Measurements from ENCODE around the gene NUDCD2.

The NUDCD2 gene

DNA sequence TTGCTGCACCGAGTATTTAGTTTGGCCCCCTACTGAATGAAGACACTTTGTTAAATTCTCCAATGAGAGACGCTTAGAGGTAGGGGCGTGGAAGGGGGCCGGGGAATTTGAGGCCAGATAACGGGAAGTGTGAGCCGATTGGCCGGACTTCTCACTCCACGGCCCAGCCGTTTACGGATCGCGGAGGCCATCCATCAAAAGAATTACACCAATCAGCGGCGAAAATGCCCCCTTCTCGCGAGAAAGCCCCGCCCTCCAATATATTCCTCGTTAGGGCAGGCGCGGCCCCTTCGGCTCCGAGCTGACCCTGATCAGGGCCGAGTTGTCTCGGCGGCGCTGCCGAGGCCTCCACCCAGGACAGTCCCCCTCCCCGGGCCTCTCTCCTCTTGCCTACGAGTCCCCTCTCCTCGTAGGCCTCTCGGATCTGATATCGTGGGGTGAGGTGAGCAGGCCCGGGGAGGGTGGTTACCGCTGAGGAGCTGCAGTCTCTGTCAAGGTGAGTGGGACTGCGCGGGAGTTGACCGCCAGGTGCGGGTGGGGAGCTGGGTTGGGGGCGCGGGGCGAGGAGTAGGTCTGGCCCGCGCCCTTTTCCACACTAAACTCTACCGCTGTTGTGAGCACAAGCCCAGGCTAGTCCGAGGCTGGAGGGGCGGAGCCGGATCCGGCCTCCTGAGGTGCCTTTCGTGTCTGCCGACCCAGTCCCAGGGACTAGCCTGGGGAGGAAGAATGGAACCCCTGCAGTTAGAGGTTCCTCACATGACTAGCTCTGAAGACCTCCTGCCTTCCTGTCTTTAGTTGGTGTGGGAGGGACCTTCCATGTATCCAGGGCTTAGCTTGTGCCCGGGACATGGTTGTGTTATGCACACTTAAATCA is 22.4 kb downstream of the NUDCD2 start, which contains the start of gene CCNG1:
Gene CCNG1, plus strand, starts transcription at position 287 of the 874 bp plus-strand sequence. CDS start 1,662 bp downstream, outside the sequence.
- TF ChIP-seq, protein P1, sequence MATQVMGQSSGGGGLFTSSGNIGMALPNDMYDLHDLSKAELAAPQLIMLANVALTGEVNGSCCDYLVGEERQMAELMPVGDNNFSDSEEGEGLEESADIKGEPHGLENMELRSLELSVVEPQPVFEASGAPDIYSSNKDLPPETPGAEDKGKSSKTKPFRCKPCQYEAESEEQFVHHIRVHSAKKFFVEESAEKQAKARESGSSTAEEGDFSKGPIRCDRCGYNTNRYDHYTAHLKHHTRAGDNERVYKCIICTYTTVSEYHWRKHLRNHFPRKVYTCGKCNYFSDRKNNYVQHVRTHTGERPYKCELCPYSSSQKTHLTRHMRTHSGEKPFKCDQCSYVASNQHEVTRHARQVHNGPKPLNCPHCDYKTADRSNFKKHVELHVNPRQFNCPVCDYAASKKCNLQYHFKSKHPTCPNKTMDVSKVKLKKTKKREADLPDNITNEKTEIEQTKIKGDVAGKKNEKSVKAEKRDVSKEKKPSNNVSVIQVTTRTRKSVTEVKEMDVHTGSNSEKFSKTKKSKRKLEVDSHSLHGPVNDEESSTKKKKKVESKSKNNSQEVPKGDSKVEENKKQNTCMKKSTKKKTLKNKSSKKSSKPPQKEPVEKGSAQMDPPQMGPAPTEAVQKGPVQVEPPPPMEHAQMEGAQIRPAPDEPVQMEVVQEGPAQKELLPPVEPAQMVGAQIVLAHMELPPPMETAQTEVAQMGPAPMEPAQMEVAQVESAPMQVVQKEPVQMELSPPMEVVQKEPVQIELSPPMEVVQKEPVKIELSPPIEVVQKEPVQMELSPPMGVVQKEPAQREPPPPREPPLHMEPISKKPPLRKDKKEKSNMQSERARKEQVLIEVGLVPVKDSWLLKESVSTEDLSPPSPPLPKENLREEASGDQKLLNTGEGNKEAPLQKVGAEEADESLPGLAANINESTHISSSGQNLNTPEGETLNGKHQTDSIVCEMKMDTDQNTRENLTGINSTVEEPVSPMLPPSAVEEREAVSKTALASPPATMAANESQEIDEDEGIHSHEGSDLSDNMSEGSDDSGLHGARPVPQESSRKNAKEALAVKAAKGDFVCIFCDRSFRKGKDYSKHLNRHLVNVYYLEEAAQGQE (IDR thresholded peaks at IDR 0.05; ENCODE audit: low read depth) = no peak
- TF ChIP-seq TEAD4 (IDR thresholded peaks at IDR 0.05) = no peak
- no peak; the same call in 1 of the 2 replicates for TF ChIP-seq EGR1 (IDR thresholded peaks at IDR 0.05)
- TF ChIP-seq FOXM1 (IDR thresholded peaks at IDR 0.05; ENCODE audit: borderline replicate concordance, low read depth) = peak; percentile 16; the same call in 1 of the 2 replicates
- no peak for TF ChIP-seq CREB1 (IDR thresholded peaks at IDR 0.05; ENCODE audit: low read depth)
- peak; percentile 91 for TF ChIP-seq TAF1 (IDR thresholded peaks at IDR 0.05; ENCODE audit: low read depth)
- peak; percentile 30; the same call in 1 of the 2 replicates for TF ChIP-seq NFIC (IDR thresholded peaks at IDR 0.05)
- TF ChIP-seq TCF12 (IDR thresholded peaks at IDR 0.05; ENCODE audit: low read depth) = peak; percentile 63
- TF ChIP-seq, protein P2, sequence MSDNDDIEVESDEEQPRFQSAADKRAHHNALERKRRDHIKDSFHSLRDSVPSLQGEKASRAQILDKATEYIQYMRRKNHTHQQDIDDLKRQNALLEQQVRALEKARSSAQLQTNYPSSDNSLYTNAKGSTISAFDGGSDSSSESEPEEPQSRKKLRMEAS (IDR thresholded peaks at IDR 0.05) = peak; percentile 33
- TF ChIP-seq RAD21 (IDR thresholded peaks at IDR 0.05; ENCODE audit: low read depth) = no peak
- no peak; the same call in 1 of the 2 replicates for TF ChIP-seq ZBTB7A (IDR thresholded peaks at IDR 0.05; ENCODE audit: low read depth)
- TF ChIP-seq, protein P3, sequence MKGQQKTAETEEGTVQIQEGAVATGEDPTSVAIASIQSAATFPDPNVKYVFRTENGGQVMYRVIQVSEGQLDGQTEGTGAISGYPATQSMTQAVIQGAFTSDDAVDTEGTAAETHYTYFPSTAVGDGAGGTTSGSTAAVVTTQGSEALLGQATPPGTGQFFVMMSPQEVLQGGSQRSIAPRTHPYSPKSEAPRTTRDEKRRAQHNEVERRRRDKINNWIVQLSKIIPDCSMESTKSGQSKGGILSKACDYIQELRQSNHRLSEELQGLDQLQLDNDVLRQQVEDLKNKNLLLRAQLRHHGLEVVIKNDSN (IDR thresholded peaks at IDR 0.05) = peak; percentile 82
- peak; percentile 75 for TF ChIP-seq EP300 (IDR thresholded peaks at IDR 0.05; ENCODE audit: borderline replicate concordance)
- TF ChIP-seq YY1 (IDR thresholded peaks at IDR 0.05; ENCODE audit: low read depth) = no peak
- TF ChIP-seq CEBPB (IDR thresholded peaks at IDR 0.05) = no peak

DNA sequence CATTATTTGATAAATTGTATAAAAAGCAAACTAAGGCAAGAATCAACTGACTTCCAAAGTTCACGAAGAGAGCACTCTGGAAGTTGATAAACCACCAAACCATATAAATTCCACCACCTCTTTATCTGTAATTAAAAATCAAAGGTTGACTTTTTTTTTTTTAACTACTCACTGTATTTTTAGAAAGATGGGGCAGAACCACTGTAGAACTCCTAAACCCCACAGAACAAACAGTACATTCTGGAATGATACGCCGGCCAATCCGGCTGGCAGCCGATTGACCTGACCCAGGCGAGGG is 22.9 kb downstream of the NUDCD2 start:
- TF ChIP-seq, protein P1 (IDR thresholded peaks at IDR 0.05; ENCODE audit: low read depth) = no peak
- TF ChIP-seq TEAD4 (IDR thresholded peaks at IDR 0.05) (no peak), TAF1 (IDR thresholded peaks at IDR 0.05; ENCODE audit: low read depth) (no peak), EP300 (IDR thresholded peaks at IDR 0.05; ENCODE audit: borderline replicate concordance) (no peak), TCF12 (IDR thresholded peaks at IDR 0.05; ENCODE audit: low read depth) (no peak), EGR1 (IDR thresholded peaks at IDR 0.05) (no peak), YY1 (IDR thresholded peaks at IDR 0.05; ENCODE audit: low read depth) (no peak)
- TF ChIP-seq, protein P3 (IDR thresholded peaks at IDR 0.05) = no peak

DNA sequence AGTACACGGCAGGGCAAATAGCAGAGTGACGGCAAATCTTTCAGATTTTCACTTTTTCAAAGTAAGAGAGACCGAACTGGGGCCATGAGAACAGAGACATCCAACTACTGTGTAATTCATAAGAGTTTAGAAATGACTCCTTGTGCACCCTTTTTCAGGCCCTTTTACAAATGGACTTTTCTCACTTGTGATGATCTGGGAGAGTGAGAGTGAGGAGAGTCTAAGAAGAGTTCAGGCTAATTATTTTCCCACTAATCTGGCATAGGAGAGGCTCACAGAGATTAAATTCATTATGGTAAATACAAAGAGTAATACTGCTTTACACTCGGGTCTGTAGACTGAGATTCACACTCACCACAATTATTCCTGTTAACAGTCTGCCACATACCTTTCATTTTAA is 23.4 kb downstream of the NUDCD2 start:
- TF ChIP-seq RAD21 (IDR thresholded peaks at IDR 0.05; ENCODE audit: low read depth) (no peak), TCF12 (IDR thresholded peaks at IDR 0.05; ENCODE audit: low read depth) (no peak), FOXM1 (IDR thresholded peaks at IDR 0.05; ENCODE audit: borderline replicate concordance, low read depth) (no peak), CEBPB (IDR thresholded peaks at IDR 0.05) (no peak), CREB1 (IDR thresholded peaks at IDR 0.05; ENCODE audit: low read depth) (no peak), EGR1 (IDR thresholded peaks at IDR 0.05) (no peak), YY1 (IDR thresholded peaks at IDR 0.05; ENCODE audit: low read depth) (no peak), ZBTB7A (IDR thresholded peaks at IDR 0.05; ENCODE audit: low read depth) (no peak), TEAD4 (IDR thresholded peaks at IDR 0.05) (no peak), TAF1 (IDR thresholded peaks at IDR 0.05; ENCODE audit: low read depth) (no peak), NFIC (IDR thresholded peaks at IDR 0.05) (no peak), EP300 (IDR thresholded peaks at IDR 0.05; ENCODE audit: borderline replicate concordance) (no peak)
- TF ChIP-seq, protein P3 (IDR thresholded peaks at IDR 0.05) = no peak
- TF ChIP-seq, protein P1 (IDR thresholded peaks at IDR 0.05; ENCODE audit: low read depth) = no peak
- TF ChIP-seq, protein P2 (IDR thresholded peaks at IDR 0.05) = no peak

All from Ishikawa (cell line).